Osteoblast (primary cell): ENCODE measurements around the gene PARP16. TPM values are rescaled to one million over a fixed set of nuclear protein-coding genes. Genes with fewer than 3 reads are reported as not detected.
A peak's percentile ranks its signal among the peaks of the same experiment; 100 is the strongest.

Experiments
- DNase-seq: peaks from one replicate; pipeline ENCODE4 v3.0.0; 2011; ENCODE audit warnings: low spot score, mixed read lengths; ENCODE audit not compliant: insufficient read length; ENCODE audit errors: missing footprints
- H2AFZ ChIP-seq: 2 replicates; pipeline ENCODE4 v1.6.0; 2011; ENCODE audit warnings: mild to moderate bottlenecking, low read length
- H3K27ac ChIP-seq: 2 replicates; pipeline ENCODE4 v1.5.1; 2011; ENCODE audit warnings: mild to moderate bottlenecking, low read depth, low read length, moderate library complexity
- H3K27me3 ChIP-seq: 2 replicates; pipeline ENCODE4 v1.6.0; 2012; ENCODE audit warnings: mild to moderate bottlenecking, control low read depth, inconsistent platforms, low read length, moderate library complexity; ENCODE audit not compliant: insufficient read depth
- H3K36me3 ChIP-seq: 2 replicates; pipeline ENCODE4 v1.5.1; 2011; ENCODE audit warnings: mild to moderate bottlenecking, low read length, control low read depth, moderate library complexity; ENCODE audit not compliant: insufficient read depth
- H3K4me1 ChIP-seq: 2 replicates; pipeline ENCODE4 v1.5.1; 2011; ENCODE audit warnings: mild to moderate bottlenecking, low read length, control low read depth, moderate library complexity; ENCODE audit not compliant: insufficient read depth
- H3K4me2 ChIP-seq: 2 replicates; pipeline ENCODE4 v1.6.0; 2011; ENCODE audit warnings: mild to moderate bottlenecking, low read length; ENCODE audit not compliant: insufficient read depth
- H3K4me3 ChIP-seq: fragments of 200-600 bp; sonication (generic); 3 replicates; pipeline ENCODE4 v1.5.1; 2012; ENCODE audit warnings: mild to moderate bottlenecking, low read length, inconsistent platforms; ENCODE audit not compliant: insufficient read depth
- H3K79me2 ChIP-seq: 2 replicates; pipeline ENCODE4 v1.6.0; 2012; ENCODE audit warnings: mild to moderate bottlenecking, low read length, control low read depth, inconsistent platforms; ENCODE audit not compliant: insufficient read depth
- H3K9me3 ChIP-seq: 2 replicates; pipeline ENCODE4 v1.5.1; 2011; ENCODE audit warnings: low read depth, low read length, control low read depth
- H4K20me1 ChIP-seq: 2 replicates; pipeline ENCODE4 v1.6.0; 2012; ENCODE audit warnings: mild to moderate bottlenecking, low read length, control low read depth; ENCODE audit not compliant: insufficient read depth
- total RNA-seq: library from RNA; depleted of rRNA; stranded (reverse); fragments of >200 nt; gene quantifications from 2 replicates; pipeline ENCODE4 v1.2.3, GENCODE V29; 2012
- TF ChIP-seq, protein P1 (sequence below): IDR thresholded peaks from 2 replicates; pipeline ENCODE4 v1.5.1; 2011; ENCODE audit warnings: mild to moderate bottlenecking, low read depth, low read length, moderate library complexity; ENCODE audit errors: extremely low read depth

The PARP16 gene
- total RNA-seq, 1 donor: 6.2 TPM

DNA sequence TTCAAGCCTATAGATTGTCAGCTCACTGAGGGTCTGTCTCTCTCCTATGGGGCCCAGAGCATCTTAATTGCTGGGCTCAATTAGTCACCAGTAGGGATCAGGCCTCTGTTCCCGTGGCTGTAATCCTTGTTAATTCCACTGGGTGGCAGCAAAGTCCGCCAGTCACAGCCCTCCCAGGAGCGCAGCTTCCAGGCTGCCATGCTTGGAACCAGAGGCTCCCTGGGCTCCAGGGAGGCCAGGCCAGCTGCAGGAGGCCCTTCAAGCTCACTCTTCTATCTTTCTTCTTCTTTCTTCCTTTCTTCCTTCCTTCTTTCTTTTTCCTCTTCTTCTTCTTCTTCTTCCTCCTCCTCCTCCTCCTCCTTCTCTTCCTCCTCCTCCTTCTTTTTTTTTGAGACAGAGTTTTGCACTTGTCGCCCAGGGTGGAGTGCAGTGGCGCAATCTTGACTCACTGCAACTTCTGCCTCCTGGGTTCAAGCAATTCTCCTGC lies 32.2 kb upstream of the PARP16 start:
- no peak overlapping the region for H3K27ac ChIP-seq
- H3K4me2 ChIP-seq: no peak overlapping the region
- no peak overlapping the region for H2AFZ ChIP-seq
- no peaks in the 10 kb centered on the region for H3K36me3 ChIP-seq
- no peaks in the 10 kb centered on the region for H3K9me3 ChIP-seq
- no peaks in the 10 kb centered on the region for H4K20me1 ChIP-seq
- H3K27me3 ChIP-seq: peaks cover 11% of the 10 kb centered on the region
- DNase-seq: peak; percentile 95
- H3K79me2 ChIP-seq: no peaks in the 10 kb centered on the region
- H3K4me3 ChIP-seq: no peak overlapping the region
- H3K4me1 ChIP-seq: no peaks in the 10 kb centered on the region
- TF ChIP-seq, protein P1, sequence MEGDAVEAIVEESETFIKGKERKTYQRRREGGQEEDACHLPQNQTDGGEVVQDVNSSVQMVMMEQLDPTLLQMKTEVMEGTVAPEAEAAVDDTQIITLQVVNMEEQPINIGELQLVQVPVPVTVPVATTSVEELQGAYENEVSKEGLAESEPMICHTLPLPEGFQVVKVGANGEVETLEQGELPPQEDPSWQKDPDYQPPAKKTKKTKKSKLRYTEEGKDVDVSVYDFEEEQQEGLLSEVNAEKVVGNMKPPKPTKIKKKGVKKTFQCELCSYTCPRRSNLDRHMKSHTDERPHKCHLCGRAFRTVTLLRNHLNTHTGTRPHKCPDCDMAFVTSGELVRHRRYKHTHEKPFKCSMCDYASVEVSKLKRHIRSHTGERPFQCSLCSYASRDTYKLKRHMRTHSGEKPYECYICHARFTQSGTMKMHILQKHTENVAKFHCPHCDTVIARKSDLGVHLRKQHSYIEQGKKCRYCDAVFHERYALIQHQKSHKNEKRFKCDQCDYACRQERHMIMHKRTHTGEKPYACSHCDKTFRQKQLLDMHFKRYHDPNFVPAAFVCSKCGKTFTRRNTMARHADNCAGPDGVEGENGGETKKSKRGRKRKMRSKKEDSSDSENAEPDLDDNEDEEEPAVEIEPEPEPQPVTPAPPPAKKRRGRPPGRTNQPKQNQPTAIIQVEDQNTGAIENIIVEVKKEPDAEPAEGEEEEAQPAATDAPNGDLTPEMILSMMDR: peak; percentile 92

DNA sequence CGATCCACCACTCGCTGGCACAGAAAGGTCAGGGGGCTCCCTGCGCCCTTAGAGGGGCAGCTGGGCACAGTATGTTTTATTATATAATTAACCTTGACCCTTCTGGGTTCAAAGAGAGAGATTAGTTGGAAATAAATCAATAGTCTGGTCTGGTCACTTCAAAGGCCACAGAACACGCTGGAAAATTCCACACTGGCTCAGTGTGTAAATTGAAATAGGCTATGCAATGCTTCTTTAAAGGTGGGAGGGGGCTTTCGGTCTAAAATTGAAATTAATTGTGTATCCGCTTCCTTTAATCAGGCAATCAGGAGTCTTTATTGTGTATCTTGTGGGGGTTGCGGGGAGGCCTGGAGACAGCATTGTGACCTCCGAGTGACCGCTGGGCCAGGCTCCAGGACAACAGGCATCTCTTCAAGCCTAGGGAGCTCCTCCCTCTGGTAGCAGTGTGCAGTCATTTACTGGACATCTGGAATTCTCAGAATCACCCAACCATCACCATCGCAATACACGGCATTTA lies 25.8 kb upstream of the PARP16 start:
- no peaks in the 10 kb centered on the region for H4K20me1 ChIP-seq
- H3K4me2 ChIP-seq: no peak overlapping the region
- H3K9me3 ChIP-seq: no peaks in the 10 kb centered on the region
- no peaks in the 10 kb centered on the region for H3K36me3 ChIP-seq
- H3K4me3 ChIP-seq: no peak overlapping the region
- DNase-seq: no peak
- H3K27ac ChIP-seq: no peak overlapping the region
- peaks cover 3% of the 10 kb centered on the region for H3K27me3 ChIP-seq
- no peaks in the 10 kb centered on the region for H3K4me1 ChIP-seq
- no peaks in the 10 kb centered on the region for H3K79me2 ChIP-seq
- TF ChIP-seq, protein P1: no peak
- no peak overlapping the region for H2AFZ ChIP-seq

- H3K4me1 ChIP-seq: no peaks in the 10 kb centered on the region
- TF ChIP-seq, protein P1: no peak
- no peak overlapping the region for H3K27ac ChIP-seq
- no peaks in the 10 kb centered on the region for H3K79me2 ChIP-seq
- H3K36me3 ChIP-seq: no peaks in the 10 kb centered on the region
- H4K20me1 ChIP-seq: no peaks in the 10 kb centered on the region
- peak; percentile 32 for DNase-seq
- no peak overlapping the region for H2AFZ ChIP-seq
- no peak overlapping the region for H3K4me3 ChIP-seq
- H3K4me2 ChIP-seq: no peak overlapping the region
- H3K9me3 ChIP-seq: no peaks in the 10 kb centered on the region
- peaks cover 3% of the 10 kb centered on the region for H3K27me3 ChIP-seq
Observed at GRCh38 chr15:65311760-65312159, 25.1 kb upstream of the PARP16 start.

DNA sequence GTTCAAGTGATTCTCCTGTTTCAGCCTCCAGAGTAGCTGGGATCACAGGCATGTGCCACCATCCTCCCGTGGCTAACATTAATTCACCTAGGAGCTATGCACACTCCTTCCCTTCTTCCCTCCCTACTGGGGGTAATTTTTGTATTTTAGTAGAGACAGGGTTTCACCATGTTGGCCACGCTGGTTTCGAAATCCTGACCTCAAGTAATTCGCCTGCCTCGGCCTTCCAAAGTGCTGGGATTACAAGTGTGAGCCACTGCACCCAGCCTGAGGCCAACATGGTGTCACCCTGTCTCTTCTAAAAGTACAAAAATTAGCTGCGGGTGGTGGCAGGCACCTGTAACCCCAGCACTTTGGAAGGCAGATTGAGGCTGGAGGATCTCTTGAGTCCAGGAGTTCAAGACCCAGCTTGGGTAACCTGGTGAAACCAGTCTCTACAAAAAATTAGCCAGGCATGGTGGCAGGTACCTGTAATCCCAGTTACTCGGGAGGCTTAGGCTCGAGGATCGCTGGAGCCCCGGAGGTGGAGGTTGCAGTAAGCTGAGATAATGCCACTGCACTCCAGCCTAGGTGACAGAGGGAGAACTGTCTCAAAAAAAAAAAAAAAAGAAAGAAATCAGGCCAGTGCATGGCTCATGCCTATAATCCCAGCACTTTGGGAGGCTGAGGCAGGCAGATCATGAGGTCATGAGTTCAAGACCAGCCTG lies 23.9 kb upstream of the PARP16 start:
- Histone ChIP-seq H3K27ac (no peak overlapping the region), H3K4me3 (no peak overlapping the region), H3K36me3 (no peaks in the 10 kb centered on the region), H4K20me1 (no peaks in the 10 kb centered on the region), H3K27me3 (peaks cover 3% of the 10 kb centered on the region), H3K4me2 (no peak overlapping the region), H3K4me1 (no peaks in the 10 kb centered on the region), H3K9me3 (no peaks in the 10 kb centered on the region), H3K79me2 (no peaks in the 10 kb centered on the region), H2AFZ (no peak overlapping the region)
- DNase-seq: no peak
- TF ChIP-seq, protein P1: no peak
